Ascending aorta (tissue), 2 donors: ENCODE measurements around the gene SDK1. TPM values are rescaled to one million over a fixed set of nuclear protein-coding genes. Genes with fewer than 3 reads are reported as not detected.

Source experiments
- DNase-seq, 2 donors: peaks; one replicate each; pipeline ENCODE4 v3.0.0-alpha.2; 2019; ENCODE audit warnings: low spot score in 2 of 2
- H3K27ac ChIP-seq, 2 donors: fragments of 200-600 bp; sonication (generic); one replicate each; pipeline ENCODE4 v1.5.1; 2016 to 2017; ENCODE audit warnings: mild to moderate bottlenecking in 1 of 2
- H3K27me3 ChIP-seq: fragments of 200-600 bp; sonication (generic); one replicate; pipeline ENCODE4 v1.5.1; 2017
- H3K36me3 ChIP-seq, 2 donors: fragments of 200-600 bp; sonication (generic); one replicate each; pipeline ENCODE4 v1.5.1; 2016
- H3K4me1 ChIP-seq, 2 donors: fragments of 200-600 bp; sonication (generic); one replicate each; pipeline ENCODE4 v1.5.1; 2016 to 2017; ENCODE audit warnings: mild to moderate bottlenecking in 1 of 2
- H3K4me3 ChIP-seq, 2 donors: fragments of 200-600 bp; sonication (generic); one replicate each; pipeline ENCODE4 v1.5.1; 2016 to 2017; ENCODE audit warnings: mild to moderate bottlenecking in 1 of 2
- H3K9me3 ChIP-seq, 2 donors: fragments of 200-600 bp; sonication (generic); one replicate each; pipeline ENCODE4 v1.5.1; 2016
- CTCF ChIP-seq, 3 experiments: fragments of 200-600 bp in 2 of 3; fragments of 450-650 bp in 1 of 3; sonication (generic) in 2 of 3; IDR thresholded peaks; one replicate each; pipeline ENCODE4 v1.5.1; 2016 to 2019; ENCODE audit warnings: antibody characterized with exemption in 3 of 3, mild to moderate bottlenecking in 1 of 3, moderate library complexity in 1 of 3
- intact Hi-C: fragments of 100-400 bp; cut with DNase I; formaldehyde crosslinking; loops from one replicate; pipeline ENCODE4 v1.15.1; 2023
- total RNA-seq: library from RNA; depleted of rRNA; stranded (reverse); fragments of >200 nt; gene quantifications from one replicate; pipeline ENCODE4 v1.1.0, GENCODE V29; 2016

SDK1 gene
- total RNA-seq, 1 donor from 2014 or later = 13.3 TPM

DNA sequence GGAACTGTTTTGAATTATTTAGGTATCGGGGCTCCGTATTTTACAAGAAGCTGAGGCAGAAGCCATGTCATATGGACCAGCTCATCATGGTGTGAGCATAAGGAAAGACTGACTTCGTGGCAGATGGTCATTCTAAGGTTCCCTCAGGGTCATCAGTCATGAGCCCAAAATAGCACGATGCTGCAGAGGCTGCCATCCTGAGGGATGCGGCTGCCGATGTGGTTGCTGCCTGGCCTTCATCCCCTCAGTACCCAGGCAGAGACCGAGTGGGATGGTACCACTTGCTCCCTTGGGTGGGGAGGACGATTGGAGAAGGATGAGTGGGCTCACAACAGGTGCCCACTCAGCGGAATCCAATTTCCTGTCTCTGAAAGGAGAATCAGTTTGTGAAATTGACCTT is 490.3 kb downstream of the SDK1 start:
- H3K27me3 ChIP-seq = no peaks in the 10 kb centered on the region
- no peak for TF ChIP-seq CTCF (IDR thresholded peaks at IDR 0.05)
- no peak for DNase-seq

DNA sequence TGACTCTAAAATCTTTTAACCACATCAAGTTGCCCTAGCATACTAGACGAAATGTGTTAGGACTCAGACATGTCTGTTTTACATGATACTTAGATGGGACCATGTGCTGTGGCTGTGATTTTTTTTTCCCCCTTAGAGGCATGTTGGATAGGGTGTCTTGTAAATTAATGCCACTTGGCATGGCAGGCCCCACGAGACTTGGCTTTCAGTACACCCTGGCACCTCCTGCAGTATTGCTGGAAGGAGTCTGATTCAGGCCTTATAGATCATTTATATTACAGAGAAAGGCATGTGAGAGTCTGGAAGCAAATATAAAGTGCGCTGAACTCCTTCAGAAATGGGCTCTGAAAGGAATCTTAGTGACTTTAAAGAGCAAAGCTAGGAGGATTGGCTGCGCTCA is 494.1 kb downstream of the SDK1 start:
- Histone ChIP-seq H3K36me3 (no peaks in the 10 kb centered on the region), H3K9me3 (no peaks in the 10 kb centered on the region), H3K27me3 (no peaks in the 10 kb centered on the region), H3K4me1 (no peaks in the 10 kb centered on the region), H3K27ac (no peak overlapping the region), H3K4me3 (no peak overlapping the region)
- DNase-seq = no peak
- no peak for TF ChIP-seq CTCF (IDR thresholded peaks at IDR 0.05)
- intact Hi-C loops = no loop called here

More for the DNA sequence above, 490.3 kb downstream of the SDK1 start:
- Histone ChIP-seq H3K4me3 (no peak overlapping the region), H3K4me1 (no peaks in the 10 kb centered on the region), H3K27ac (no peak overlapping the region), H3K36me3 (no peaks in the 10 kb centered on the region), H3K9me3 (no peaks in the 10 kb centered on the region)
- intact Hi-C loops = no loop called here

DNA sequence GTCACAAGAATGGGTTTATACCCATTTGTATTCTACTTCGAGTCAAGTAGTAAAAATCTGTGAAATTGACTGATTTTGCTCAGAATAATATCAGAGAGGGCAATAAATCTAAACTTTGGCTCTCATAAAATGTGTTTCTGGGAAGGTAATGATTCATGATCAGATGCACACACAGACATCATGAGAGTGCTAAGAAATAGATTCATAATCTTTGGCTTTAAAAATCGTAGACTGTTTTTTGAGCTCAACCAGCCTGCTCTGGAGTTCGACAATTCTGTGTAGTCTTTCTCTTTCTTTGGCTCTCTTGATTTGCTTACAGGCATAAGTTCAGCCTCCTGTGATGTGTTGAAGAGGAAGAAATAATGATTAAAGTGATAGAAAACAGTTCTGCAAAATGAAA is 494.7 kb downstream of the SDK1 start:
- no peaks in the 10 kb centered on the region for H3K27me3 ChIP-seq
- no peak overlapping the region for H3K27ac ChIP-seq
- TF ChIP-seq CTCF (IDR thresholded peaks at IDR 0.05) = no peak
- H3K4me1 ChIP-seq = no peaks in the 10 kb centered on the region
- no peaks in the 10 kb centered on the region for H3K9me3 ChIP-seq
- intact Hi-C loops = no loop called here
- DNase-seq = no peak
- H3K36me3 ChIP-seq = no peaks in the 10 kb centered on the region
- no peak overlapping the region for H3K4me3 ChIP-seq

DNA sequence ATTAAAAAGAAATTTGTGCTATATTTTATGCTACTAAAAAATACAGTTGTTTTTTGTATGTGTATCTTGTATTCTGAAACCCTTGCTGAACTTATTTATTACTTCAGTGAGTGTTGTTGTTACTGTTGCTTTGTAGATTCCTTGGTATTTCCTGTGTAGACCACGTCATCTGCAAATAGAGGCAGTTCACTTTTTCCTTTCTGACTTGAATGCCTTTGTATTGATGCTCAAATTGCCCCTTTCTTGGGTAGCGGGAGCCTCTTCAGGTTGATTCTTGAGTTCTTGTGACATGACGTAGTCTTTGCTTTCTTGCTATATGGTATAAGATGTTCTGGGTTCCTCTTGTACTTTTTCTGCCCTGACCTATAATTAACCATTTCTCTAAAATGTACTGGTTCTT is 504.1 kb downstream of the SDK1 start:
- Histone ChIP-seq H3K36me3 (no peaks in the 10 kb centered on the region), H3K27me3 (no peaks in the 10 kb centered on the region), H3K4me3 (no peak overlapping the region), H3K27ac (no peak overlapping the region), H3K4me1 (no peaks in the 10 kb centered on the region), H3K9me3 (no peaks in the 10 kb centered on the region)
- no peak for DNase-seq
- intact Hi-C loops = no loop called here
- TF ChIP-seq CTCF (IDR thresholded peaks at IDR 0.05) = no peak

GRCh38 chr7:3806516-3806915 is 505.5 kb downstream of the SDK1 start:
- DNase-seq = no peak
- Histone ChIP-seq H3K9me3 (no peaks in the 10 kb centered on the region), H3K4me3 (no peak overlapping the region), H3K4me1 (no peaks in the 10 kb centered on the region), H3K27ac (no peak overlapping the region), H3K27me3 (no peaks in the 10 kb centered on the region), H3K36me3 (no peaks in the 10 kb centered on the region)
- no peak for TF ChIP-seq CTCF (IDR thresholded peaks at IDR 0.05)
- intact Hi-C loops = no loop called here

DNA sequence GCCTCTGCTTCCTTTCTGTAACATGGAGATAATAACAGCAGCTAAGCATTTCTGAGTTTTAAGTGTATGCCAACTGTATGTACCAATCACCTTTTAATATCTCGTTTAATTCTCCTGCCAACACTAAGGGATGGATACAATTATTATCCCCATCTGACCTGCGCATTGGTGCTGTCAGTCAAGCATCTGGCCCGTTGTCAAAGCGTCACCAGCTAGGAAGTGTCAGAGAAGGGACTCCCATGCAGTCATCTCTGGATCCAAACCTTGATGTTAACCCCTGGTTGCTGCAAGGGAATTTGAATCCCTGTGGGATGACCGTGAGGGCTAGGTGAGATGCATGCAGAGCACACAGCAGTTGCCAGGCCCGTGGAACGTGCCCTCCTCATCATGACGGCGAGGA is 506.8 kb downstream of the SDK1 start:
- TF ChIP-seq CTCF (IDR thresholded peaks at IDR 0.05) = no peak
- H3K36me3 ChIP-seq = no peaks in the 10 kb centered on the region
- no peaks in the 10 kb centered on the region for H3K27me3 ChIP-seq
- intact Hi-C loops = no loop called here
- no peak overlapping the region for H3K4me3 ChIP-seq
- no peaks in the 10 kb centered on the region for H3K9me3 ChIP-seq
- no peaks in the 10 kb centered on the region for H3K4me1 ChIP-seq
- no peak overlapping the region for H3K27ac ChIP-seq
- no peak for DNase-seq
